Muscle of leg (tissue), 11 donors: ENCODE results near the gene FAM219A. TPM values are rescaled to one million over a fixed set of nuclear protein-coding genes. Genes with fewer than 3 reads are reported as not detected.

Experiments
- DNase-seq: peaks from one replicate; pipeline ENCODE4 v3.0.0; 2013
- H3K27ac ChIP-seq: one replicate; pipeline ENCODE4 v1.5.1; 2013; ENCODE audit warnings: mild to moderate bottlenecking, low read length, control low read depth
- H3K27me3 ChIP-seq: one replicate; pipeline ENCODE4 v1.6.1; 2013; ENCODE audit warnings: low read length; ENCODE audit not compliant: control insufficient read depth, insufficient read depth
- H3K36me3 ChIP-seq: one replicate; pipeline ENCODE4 v1.6.1; 2013; ENCODE audit warnings: low read length; ENCODE audit not compliant: control insufficient read depth, insufficient read depth
- H3K4me1 ChIP-seq: one replicate; pipeline ENCODE4 v1.6.1; 2013; ENCODE audit warnings: low read length; ENCODE audit not compliant: control insufficient read depth, insufficient read depth
- H3K4me3 ChIP-seq: one replicate; pipeline ENCODE4 v1.5.1; 2013; ENCODE audit warnings: low read length, control low read depth
- H3K9me3 ChIP-seq: replicated peaks from 2 replicates; pipeline ENCODE4 v1.6.1; 2013; ENCODE audit warnings: low read depth, low read length; ENCODE audit not compliant: control insufficient read depth
- WGBS: methylation state at CpG from one replicate; pipeline ENCODE4 v1.1.5; 2013; ENCODE audit warnings: missing lambda C conversion rate; ENCODE audit not compliant: insufficient coverage; 5-methylcytosine and 5-hydroxymethylcytosine counted together
- polyA plus RNA-seq, 8 donors: library from polyadenylated mRNA; unstranded; fragments of 120-200 nt; gene quantifications; one replicate each; pipeline versions ENCODE4 v1.2.1 to v1.2.3, GENCODE V29; 2013; ENCODE audit warnings: inconsistent platforms in 1 of 8, low replicate concordance in 1 of 8; ENCODE audit not compliant: insufficient read length in 8 of 8, insufficient read depth in 1 of 8
- total RNA-seq: library from RNA; stranded (reverse); fragments of 120-200 nt; gene quantifications from one replicate; pipeline ENCODE4 v1.2.4, GENCODE V29; 2013

Gene FAM219A
- total and polyA plus RNA-seq, 9 donors, result 6.0 to 13.3 (median 11.8) TPM

DNA sequence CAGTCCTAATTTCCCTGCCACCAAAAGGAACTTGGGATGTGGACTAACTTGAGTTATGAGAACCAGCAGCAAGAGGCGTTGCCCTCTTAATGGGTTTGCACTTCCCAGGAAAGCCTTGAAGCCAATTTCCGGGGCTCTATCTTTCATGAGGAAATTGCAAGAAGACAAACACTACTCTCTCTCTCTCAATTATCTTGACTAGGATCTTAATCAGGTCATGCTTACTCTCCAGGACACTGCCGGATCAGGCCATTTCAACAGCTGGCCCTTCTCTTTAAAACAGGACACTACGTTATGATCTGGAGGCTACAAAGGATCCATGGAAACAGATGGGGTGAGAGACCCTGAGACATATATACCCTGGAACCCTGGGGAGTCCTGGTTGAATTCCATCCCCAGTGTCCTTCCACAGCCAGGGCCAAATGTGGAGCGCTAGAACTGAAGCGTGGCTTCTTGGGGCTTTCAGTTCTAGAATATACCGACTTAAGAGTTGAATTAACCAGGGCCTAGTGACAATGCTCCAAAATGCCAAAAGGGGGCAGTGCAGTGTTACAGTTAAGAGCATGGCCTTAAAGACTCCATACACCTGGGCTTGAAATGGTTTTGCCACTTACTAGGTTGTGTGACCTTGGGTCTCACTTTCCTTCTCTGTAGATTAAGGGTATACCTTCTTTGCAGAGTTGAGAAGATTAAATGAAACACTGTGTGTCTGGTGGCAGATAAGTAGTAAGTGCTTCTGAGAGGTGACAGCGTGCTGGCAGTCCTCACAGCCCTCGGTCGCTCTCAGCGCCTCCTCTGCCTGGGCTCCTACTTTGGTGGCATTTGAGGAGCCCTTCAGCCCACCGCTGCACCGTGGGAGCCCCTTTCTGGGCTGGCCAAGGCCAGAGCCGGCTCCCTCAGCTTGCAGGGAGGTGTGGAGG, 21.1 kb downstream of the FAM219A start:
- H3K27ac ChIP-seq, result no peak overlapping the region
- no peaks in the 10 kb centered on the region for H3K27me3 ChIP-seq
- no peaks in the 10 kb centered on the region for H3K9me3 ChIP-seq
- peak; percentile 76 for DNase-seq
- no peak overlapping the region for H3K4me3 ChIP-seq
- H3K36me3 ChIP-seq, result no peaks in the 10 kb centered on the region
- WGBS, result 61% methylated on average over 13 of the region's 14 CpGs
- peaks cover 9% of the 10 kb centered on the region for H3K4me1 ChIP-seq

DNA sequence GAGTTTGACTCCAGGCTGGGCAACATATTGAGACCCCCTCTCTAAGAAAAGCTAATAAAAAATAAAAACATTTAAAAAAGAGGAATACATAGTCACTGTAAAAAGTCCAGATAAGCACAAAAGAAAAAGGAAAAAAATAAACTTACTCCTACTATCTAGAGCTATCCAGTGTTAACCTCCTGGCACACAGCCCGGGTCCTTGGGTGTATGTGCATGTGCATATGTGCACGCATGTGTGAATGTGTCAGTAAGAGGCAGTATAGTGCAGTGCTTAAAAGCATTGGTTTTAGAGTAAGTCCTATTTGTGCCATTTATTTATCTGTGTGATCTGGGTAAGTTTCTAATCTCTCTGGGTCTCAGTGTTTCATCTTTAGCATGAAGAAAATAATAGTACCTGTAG, 26.7 kb downstream of the FAM219A start:
- H3K4me3 ChIP-seq, result no peak overlapping the region

DNA sequence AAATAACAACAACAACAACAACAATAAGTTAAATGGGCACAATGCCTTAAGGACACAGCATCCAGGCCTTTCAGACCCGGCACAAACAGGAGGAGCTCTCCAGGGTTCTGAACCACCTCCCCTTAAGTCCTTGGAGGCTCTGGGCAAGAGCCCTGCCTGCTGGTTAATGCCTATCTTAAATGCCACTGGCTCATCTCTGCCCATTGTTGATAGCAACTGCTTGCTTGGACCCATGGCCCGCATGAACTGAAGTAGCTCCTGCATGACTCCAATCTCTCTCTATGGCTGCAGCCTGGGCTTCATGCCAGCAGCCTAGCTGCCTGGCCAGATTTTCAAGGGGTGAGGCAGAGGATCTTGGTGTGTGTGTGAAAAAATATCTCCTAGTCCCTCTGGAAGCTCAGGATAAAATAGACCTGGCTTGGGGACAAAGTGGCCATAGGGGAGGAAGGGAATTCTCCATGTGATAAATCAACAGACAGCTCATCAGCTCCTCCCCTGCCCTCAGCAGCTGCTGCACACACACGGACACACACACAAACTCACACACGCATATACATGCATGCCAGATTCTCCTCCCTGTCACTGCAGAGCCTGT, 27.4 kb downstream of the FAM219A start:
- peak; percentile 92 for DNase-seq
- 11% methylated on average over 1 of the region's 4 CpGs for WGBS
- Histone ChIP-seq H3K4me3 (no peak overlapping the region), H3K27me3 (no peaks in the 10 kb centered on the region), H3K9me3 (no peaks in the 10 kb centered on the region), H3K36me3 (no peaks in the 10 kb centered on the region), H3K27ac (no peak overlapping the region), H3K4me1 (peaks cover 25% of the 10 kb centered on the region)

More for the DNA sequence above, 26.7 kb downstream of the FAM219A start:
- no peaks in the 10 kb centered on the region for H3K27me3 ChIP-seq
- no CpG with 5 or more reads among the region's 2 CpGs for WGBS
- H3K27ac ChIP-seq, result no peak overlapping the region
- H3K9me3 ChIP-seq, result no peaks in the 10 kb centered on the region
- H3K4me1 ChIP-seq, result peaks cover 25% of the 10 kb centered on the region
- H3K36me3 ChIP-seq, result no peaks in the 10 kb centered on the region
- peak; percentile 58 for DNase-seq

DNA sequence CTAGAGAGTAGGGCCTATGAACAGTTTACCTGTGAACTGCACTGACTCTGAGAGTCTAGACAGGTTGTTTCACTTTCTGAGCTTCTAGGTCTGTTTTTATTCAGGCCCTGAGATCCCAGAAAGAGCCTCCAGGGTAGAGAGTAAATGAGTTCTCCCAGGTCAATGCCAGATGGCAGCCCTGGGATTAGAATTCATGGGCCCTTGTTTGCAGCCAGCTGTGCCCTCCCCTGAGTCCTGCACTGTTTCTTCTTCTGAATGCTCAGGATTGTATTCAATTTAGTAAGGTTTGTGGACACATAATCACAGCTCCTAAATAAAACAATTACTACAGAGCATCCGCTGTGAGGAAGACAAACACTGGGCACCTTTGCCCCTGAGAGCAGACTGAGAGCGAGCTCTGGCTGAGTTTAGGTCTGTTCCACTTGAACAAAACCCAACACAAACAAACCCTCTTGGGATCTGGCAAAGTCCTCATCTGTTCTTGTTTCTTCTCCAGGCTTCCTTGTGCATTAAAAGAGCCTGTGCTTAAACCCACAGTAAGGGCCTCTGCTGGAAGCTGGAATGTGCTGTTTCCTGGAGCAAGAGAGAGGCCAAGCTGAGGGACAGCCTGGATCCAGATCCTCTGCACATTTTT, 29.9 kb downstream of the FAM219A start:
- no peaks in the 10 kb centered on the region for H3K36me3 ChIP-seq
- H3K4me3 ChIP-seq, result no peak overlapping the region
- peaks cover 25% of the 10 kb centered on the region for H3K4me1 ChIP-seq
- no peaks in the 10 kb centered on the region for H3K9me3 ChIP-seq
- no peaks in the 10 kb centered on the region for H3K27me3 ChIP-seq
- WGBS, result 45% methylated on average over 2 of the region's 2 CpGs
- no peak for DNase-seq
- H3K27ac ChIP-seq, result no peak overlapping the region

DNA sequence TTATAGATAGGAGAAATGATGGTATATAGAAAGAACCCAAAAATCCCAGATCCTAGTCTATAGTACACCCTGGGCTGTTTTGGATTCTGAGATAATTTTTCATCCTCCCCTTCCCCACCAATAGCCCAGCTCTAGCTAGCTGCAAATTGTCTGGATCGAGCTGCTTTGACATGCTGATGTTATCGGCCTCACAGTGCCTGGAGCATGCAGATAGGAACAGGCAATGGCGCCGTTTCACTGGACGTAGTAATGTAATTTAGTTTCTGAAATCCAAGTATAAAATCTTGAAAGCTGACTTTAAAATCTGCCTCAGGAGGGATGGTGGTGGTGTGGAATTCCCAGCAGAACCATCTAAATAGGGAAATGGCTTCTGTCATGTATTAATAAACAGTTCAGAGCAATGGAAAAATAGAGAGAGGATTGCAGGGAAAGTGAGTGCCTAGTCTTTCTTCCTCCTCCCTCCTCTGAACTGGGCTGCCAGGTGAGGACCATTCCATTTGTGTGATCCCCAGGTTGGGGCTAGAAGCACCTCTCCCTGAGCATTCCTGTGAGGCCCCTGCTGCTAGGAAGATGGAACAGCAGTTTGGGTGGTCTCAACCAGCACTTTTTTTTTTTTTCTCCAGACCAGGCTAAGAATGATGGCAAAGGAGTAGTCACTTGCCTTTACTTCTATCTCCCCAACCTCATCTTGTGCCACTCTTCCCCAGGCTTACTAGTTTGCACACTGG, 31.9 kb downstream of the FAM219A start:
- WGBS, result 64% methylated on average over 5 of the region's 5 CpGs
- Histone ChIP-seq H3K27me3 (no peaks in the 10 kb centered on the region), H3K9me3 (no peaks in the 10 kb centered on the region), H3K27ac (no peak overlapping the region), H3K36me3 (no peaks in the 10 kb centered on the region), H3K4me3 (no peak overlapping the region), H3K4me1 (peaks cover 18% of the 10 kb centered on the region)
- no peak for DNase-seq

DNA sequence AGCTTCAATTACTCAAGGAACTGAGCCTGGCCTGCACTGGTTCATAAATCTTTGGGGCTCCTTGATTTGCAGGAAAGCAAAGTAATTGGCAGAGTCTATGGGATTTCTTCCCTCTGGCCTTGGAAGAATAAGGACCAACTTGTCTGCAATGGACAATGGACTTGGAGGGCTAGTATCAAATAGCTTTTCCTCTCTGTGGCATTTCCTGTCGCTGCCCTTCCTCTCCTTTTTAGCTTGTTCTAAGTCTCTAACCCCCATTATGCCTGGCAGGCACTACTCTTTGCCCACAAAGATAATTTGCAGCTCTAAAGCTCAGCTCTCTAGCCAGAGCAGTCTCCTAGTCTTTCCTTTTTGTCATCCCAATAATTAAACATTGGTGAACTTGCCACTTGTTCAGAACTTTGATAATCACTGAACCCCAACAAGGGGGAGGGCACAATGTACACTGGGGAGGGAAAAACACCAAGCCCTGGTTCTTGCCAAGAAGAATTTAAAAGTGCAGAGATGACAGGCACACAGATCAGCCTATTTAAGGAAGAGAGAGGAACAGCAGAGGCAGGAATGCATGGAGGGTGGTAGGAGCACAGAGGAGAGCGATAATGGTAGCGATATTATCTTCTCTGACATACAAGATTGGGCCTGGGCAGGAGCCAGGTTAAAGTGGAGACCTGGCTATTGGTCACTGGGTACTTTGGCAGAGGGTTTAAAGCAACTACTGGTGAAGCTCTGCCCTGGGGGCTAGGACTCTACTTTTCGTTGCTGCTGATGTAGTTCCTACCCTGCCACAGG, 38.5 kb downstream of the FAM219A start:
- no peak for DNase-seq
- 86% methylated on average over 3 of the region's 4 CpGs for WGBS
- Histone ChIP-seq H3K4me3 (no peak overlapping the region), H3K27me3 (no peaks in the 10 kb centered on the region), H3K4me1 (no peaks in the 10 kb centered on the region), H3K9me3 (no peaks in the 10 kb centered on the region), H3K36me3 (no peaks in the 10 kb centered on the region), H3K27ac (no peak overlapping the region)

DNA sequence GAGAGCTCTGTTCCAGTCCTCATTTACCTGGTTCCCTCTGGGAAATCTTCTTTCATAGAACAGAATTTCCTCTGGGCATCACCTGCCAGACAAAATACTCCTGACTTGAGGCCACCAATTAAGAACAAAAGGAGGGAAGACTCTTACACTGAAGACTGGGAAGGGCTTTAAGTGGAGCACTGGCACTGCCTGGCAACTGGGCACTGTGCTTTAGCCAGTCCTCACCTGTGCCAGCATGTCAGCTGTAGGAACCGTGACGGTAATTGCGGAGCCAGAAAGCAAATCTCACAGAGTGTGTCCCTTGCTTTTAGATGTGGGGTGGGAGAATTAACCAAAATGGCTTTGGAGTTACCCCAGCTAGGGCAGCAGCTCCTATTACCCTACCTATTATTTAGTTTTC, 40.6 kb downstream of the FAM219A start:
- Histone ChIP-seq H3K4me1 (no peaks in the 10 kb centered on the region), H3K36me3 (no peaks in the 10 kb centered on the region), H3K27me3 (no peaks in the 10 kb centered on the region), H3K4me3 (no peak overlapping the region), H3K27ac (no peak overlapping the region), H3K9me3 (no peaks in the 10 kb centered on the region)
- no CpG with 5 or more reads among the region's 3 CpGs for WGBS
- no peak for DNase-seq

DNA sequence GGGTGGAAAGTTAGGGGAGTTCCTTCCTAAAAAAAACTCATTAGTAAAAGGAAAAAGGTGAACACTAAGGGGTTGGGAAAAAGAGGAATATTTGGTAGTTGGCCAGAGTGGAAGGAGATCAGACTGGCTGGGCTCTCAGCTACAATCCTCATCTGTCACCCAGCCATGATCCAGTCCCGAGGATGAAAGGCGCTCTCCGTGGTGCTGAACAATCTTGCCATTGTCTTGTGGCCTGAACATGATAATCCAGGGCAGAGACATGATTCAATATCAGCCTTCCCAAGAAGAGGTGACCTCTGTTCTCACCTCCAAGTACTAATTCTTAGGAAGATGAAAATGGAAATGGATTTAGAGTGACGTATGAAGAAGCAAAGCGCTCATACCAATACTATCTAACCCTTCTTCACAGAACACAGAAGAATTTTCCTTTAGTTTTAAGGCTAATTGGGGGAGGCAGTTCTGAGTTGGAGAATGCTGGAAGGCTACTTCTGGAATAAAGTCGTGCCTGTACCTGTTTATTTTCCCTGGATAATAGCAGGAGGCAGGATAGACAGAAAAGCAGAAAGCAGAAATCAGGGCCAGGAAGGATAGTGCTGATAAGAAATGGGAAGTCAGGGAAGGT, 45.0 kb downstream of the FAM219A start:
- peak; percentile 81 for DNase-seq
- H3K27ac ChIP-seq, result no peak overlapping the region
- H3K4me1 ChIP-seq, result no peaks in the 10 kb centered on the region
- WGBS, result 0% methylated on average over 4 of the region's 6 CpGs
- H3K9me3 ChIP-seq, result no peaks in the 10 kb centered on the region
- H3K36me3 ChIP-seq, result no peaks in the 10 kb centered on the region
- H3K27me3 ChIP-seq, result no peaks in the 10 kb centered on the region
- no peak overlapping the region for H3K4me3 ChIP-seq

DNA sequence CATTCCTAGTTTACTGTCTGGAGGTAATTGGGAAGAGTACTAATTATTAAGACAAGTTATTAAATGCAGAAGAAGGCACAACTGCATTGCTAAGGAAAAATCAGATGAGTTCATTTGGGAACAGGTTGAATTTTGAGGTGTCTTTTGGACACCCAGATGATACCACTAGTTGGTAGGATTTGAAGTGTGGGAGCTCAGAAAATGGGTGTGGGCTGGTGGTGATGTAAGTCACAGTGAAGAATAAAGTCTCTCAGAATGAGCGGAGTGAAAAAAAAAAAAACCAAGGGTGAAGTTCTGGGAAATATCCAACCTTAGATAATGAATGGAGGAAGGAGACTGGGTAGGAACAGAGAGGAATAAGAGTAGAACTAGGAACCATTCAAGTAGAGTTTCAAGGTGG, 46.0 kb downstream of the FAM219A start:
- Histone ChIP-seq H3K27ac (no peak overlapping the region), H3K27me3 (no peaks in the 10 kb centered on the region), H3K4me1 (no peaks in the 10 kb centered on the region), H3K9me3 (no peaks in the 10 kb centered on the region), H3K36me3 (no peaks in the 10 kb centered on the region), H3K4me3 (no peak overlapping the region)
- 44% methylated on average over 1 of the region's 1 CpG for WGBS
- no peak for DNase-seq
